Panc1 (cell line): ENCODE results near the gene RPL7L1.

ENCODE experiments used
- CTCF ChIP-seq: fragments of 450-650 bp; IDR thresholded peaks from 2 replicates; pipeline ENCODE4 v1.5.1; 2017; ENCODE audit warnings: mild to moderate bottlenecking
- REST ChIP-seq, 2 experiments: IDR thresholded peaks; 2 replicates each; pipeline ENCODE4 v1.6.1; 2011 to 2012; ENCODE audit warnings: low read depth in 2 of 2, control low read depth in 1 of 2, low read length in 1 of 2, mild to moderate bottlenecking in 1 of 2, moderate library complexity in 1 of 2; ENCODE audit not compliant: insufficient read depth in 1 of 2

- no peak for TF ChIP-seq REST (IDR thresholded peaks at IDR 0.05; ENCODE audit: insufficient read depth in 1 of 2, low read depth in 2 of 2, low read length in 1 of 2)
- TF ChIP-seq CTCF = no peak
These were observed 53.8 kb downstream of the RPL7L1 start for GRCh38 chr6:42933205-42933604.
